HG03378 (cell line): Measurements from ENCODE around the gene TNFRSF11A.

Experiments
- ATAC-seq: cut with Tn5 transposase; IDR thresholded peaks from one replicate; pipeline ENCODE4 v1.9.1; 2021; ENCODE audit warnings: mild to moderate bottlenecking, moderate library complexity; ENCODE audit not compliant: unreplicated experiment

Gene TNFRSF11A

GRCh38 chr18:62324917-62325805 is at the start of gene TNFRSF11A:
Gene TNFRSF11A, plus strand, starts transcription at chr18:62325310. Its CDS starts 43 bp downstream, at chr18:62325353.
- ATAC-seq, result no peak

DNA sequence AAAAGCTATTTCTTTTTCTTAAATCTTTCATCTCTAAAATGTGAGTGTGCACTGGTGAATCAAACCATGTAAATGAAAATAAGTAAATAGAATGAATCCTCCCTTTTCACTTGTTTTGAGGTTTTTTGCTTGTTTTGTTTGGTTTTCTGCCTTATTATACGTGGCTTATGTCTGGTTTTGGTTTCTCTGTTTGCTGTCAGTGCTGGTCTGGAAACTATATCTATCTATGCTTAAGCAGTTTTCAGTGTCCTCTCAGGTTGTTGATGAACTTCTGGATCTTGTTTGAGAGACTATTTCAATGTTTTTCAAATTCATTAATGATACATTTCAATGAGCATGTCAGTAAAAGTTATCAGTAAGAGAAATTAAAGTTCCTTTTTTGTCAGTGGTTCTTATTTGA is 48.1 kb upstream of the TNFRSF11A start:
- no peak for ATAC-seq

DNA sequence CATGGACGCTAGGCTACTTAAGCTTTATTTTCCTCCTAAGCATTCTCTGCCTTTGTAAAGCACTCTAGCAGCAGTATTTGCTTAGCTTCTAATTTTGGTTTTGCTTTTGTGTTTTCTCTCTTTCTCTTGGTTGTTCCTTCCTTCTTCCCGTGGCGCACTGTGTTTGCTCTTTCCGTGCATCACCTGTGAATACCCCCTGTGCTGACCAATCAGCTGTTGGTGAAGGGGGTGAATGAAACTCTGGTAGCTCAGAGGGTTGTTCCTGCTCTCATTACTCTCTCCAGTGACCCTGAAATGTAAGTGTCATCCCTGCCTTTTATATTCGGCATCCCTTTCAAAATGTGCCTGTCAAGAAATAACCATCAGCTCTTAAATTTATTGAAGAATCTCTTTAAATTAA is 45.5 kb upstream of the TNFRSF11A start:
- ATAC-seq, result no peak

GRCh38 chr18:62280058-62280457 is 45.1 kb upstream of the TNFRSF11A start:
- no peak for ATAC-seq

- no peak for ATAC-seq
These were observed 44.3 kb upstream of the TNFRSF11A start for GRCh38 chr18:62280786-62281185.

DNA sequence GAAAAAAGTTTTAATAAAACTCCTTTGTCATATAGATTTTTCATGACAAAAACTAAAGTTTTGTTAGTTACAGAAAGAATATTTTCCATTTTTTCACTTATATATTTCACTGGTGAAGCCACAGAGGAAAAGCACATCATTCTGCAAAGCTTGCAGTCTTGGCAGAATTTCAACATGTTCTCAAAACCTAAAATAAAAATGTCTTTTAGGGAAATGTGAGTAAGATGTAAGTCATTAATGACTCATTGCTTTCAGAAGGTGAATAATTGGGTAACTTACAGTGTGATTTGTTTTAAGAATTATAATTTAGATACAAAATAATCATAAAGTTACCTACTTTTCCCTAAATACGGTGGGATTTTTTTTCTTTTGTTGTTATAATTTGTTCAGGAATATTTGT is 43.4 kb upstream of the TNFRSF11A start:
- no peak for ATAC-seq

GRCh38 chr18:62282188-62282629 is 42.9 kb upstream of the TNFRSF11A start:
- ATAC-seq, result no peak

DNA sequence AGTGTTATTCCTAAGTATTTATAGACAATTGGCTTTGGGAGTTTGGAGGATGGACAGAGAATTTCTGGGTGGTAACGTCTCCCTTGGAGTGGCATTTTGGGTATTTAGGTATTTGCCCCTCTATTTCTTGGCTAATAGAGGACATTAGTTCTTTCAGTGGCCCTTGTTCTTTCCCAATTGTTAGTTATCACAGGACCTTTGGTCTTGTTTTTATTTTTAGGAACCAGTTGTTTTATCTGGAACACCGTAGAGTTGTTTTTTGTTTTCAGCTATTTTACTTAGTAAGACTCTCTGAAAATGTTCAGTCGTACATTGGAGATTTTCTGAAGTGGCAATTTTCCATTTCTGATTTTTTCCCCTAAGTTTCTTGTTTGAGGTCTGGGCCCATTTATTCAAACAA is 40.5 kb upstream of the TNFRSF11A start:
- no peak for ATAC-seq

GRCh38 chr18:62285281-62285680 is 39.8 kb upstream of the TNFRSF11A start:
- ATAC-seq, result no peak

DNA sequence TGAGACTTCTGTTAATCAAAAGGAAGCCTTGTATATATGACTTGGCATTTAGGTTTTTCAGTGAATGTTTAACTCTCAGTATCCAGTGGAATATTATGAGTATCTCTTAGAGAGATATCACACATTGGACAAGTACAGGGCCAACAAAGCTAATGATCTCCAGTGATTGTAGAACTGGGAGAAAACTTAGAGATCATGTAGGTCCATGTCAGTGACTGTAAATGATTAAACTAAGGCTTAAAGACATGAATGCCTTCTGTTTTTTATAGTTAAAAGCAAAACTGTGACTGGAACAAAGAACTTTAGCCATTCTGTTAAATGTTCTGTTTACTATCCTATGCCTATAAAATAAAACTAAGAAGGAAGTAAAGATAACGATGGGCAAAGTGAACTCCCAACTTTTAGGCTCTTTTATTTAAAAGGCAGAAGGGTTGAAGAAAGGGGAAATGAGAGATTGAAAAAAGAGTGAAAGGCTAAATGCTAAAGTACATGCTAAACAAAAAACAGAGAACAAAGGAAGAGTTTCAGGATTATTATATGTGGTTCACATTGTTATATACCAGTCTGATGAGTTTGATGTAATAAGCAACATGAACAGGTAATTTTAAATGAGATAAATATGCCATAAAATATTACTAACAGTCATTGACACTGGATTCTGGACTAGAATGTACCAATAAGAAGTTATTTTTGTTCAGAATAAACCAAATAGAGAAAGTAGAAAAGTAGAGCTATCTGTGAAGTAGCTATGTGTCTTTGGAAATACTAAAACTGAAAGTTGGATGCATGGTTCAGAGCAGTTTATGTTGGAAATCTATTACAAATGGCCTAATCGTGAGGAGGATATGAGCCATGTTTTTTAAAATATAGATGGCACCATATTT is 37.1 kb upstream of the TNFRSF11A start:
- ATAC-seq, result peak; percentile 29

DNA sequence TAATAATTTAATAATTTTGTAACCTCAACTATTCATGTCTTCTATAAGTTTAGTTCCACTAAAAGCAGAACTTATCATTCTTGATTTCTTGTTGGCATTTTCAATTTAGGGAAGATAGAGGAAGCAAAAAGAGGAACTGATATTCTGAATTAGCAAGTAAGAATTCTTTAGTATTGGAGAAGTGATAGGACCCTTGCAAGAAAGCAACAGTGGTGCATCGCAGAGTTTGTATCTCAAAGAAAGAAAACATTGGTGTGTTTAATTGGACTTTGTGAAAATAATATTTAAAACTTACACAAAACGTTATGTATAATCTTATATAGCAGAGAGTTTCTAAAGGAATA is 36.5 kb upstream of the TNFRSF11A start:
- ATAC-seq, result peak; percentile 63

DNA sequence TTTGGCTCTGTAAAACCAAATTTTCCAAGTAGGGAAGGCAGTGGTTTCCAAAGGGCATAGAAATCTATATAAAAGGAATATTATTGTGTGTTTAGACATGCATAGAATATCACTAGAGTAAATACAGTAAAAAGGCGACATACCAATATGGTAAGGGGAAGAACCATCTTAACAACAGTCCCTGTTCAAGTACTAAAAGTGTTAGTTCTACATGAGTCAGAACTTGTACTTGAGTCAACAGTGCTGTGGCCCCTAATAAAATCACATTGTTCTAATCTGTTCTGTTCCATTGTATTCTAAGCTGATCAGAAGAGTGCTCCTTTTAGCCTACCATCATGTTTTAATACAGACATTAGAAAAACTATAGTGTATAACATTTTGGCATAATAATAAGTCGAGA is 36.1 kb upstream of the TNFRSF11A start:
- peak; percentile 72 for ATAC-seq

DNA sequence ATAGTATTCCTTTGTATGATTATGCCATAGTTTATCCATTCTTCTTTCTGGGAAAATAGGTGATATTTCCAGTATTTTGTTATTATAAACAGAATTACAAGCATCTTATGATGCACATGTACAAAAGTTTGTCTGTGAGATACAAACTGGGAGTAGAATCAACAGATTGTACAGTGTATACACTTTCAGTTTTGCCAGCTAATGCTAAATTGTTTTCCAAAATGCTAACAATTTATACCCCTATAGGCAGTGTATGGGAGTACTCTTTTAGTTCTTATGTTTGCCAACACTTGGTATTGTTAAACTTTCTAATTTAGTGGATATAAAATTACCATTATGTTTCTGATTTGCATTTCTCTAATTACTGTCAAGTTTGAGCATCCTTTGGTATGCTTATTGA is 31.0 kb upstream of the TNFRSF11A start:
- no peak for ATAC-seq

DNA sequence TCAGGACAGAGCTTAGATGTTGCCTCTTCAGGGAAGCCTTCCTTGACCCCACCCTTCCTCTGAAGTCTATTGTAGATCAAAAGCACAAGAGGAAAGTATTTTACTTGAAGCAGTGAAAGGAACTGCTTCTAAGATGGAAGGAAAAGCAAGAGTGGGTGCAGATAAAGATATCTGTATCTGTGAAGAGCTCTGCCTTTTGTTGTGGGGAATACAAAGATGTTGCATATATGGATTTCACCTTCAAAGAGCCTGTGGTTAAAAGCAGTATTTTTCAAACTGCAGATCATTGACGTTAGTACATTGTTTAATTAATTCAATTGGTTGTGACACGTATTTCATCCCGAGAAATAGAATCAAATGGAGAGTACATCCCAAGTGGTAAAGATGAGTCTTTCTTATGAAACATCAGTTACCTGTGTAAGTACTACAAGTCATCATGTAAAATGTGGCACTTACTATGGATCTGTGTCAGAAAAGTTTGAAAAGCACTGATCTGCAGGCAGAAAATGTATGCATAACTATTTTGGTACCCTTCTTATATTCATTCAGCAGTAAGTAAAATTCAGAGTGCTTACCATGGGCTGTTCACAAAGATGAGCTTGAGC is 24.6 kb upstream of the TNFRSF11A start:
- ATAC-seq, result no peak

DNA sequence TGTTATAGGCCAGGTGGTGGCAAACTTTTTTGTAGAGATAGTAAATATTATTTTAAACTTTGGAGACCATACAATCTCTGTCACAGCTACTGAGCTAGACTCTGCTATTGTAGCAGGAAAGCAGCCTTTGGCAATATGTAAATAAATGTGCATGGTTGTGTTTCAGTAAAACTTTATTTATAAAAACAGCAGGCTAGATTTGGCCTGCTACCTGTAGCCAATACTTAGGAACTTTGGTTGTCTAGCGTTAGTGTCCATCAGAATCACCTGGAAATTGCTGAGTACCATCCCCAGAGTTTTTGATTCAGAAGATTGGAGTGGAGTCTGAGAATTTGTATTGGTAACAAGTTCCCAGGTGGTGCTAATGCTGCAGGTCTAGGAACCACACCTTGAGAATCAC is 23.8 kb upstream of the TNFRSF11A start:
- no peak for ATAC-seq

DNA sequence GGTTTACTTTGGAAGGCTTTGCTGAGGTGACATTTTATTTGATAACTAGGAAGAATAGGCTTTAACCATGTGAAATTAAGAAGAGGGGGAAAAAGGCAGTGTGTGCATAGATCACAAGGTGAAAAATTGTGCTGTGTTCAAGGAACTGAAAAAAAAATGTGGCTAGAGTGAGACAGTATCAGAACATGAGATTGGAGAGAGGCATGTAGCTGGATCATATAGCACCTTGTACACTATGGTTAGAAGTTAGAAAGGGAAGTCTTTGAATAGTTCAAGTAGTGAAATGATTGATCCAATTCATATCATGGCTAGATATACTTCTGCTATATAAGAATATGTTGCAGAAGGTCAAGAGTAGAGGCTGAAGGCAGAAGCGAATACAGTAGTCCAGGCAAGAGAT is 12.3 kb upstream of the TNFRSF11A start:
- ATAC-seq, result no peak

- ATAC-seq, result no peak
These were observed 6.6 kb upstream of the TNFRSF11A start for GRCh38 chr18:62318228-62319180.

DNA sequence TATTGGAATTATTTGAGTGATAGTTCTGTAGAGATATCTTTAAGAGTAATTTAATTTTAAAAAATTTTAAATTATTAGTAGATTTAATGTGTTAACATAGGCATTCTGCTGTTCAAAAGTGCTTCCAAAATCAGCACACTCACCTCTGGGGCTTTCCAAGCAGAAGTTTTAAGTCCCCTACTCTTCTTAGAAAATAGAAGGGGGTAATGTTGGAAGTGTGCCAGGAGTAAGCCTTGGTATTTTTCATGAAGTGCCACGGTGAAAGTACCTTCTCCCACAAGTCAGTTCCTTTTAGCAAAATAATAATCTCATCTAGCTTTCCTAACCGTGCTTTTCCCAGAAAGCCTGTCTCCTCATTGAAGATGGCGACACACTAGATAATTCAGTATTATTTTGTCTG is 3.9 kb upstream of the TNFRSF11A start:
- no peak for ATAC-seq

DNA sequence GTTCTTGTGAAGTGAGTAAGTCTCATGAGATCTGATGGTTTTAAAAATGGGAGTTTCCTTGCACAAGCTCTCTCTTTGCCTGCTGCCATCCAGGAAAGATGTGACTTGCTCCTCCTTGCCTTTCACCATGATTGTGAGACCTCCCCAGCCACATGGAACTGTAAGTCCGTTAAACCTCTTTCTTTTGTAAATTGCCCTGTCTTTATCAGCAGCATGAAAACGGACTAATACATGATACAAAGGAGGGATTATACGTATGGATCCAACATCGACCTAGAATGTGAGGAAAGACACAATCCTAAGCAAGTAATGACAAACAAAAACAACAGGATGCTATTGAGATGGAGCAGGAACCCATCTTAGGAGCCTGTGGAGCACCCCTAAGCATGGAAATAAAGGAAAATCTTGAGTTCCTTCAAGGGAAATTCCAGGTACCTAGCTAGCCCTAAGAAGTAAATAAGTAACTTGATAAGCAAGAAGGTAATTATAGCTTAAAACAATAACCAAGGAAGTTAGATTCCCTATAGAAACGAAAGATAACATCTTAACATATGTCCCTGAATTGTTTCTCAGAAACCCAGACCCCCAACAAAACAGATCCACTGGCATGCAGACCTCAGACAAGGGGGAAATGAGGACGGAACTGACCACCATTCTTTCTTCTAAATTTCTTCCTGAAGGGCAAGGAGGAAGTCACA is 1.5 kb upstream of the TNFRSF11A start:
- no peak for ATAC-seq
